NAMALWA (cell line): ENCODE results near the gene CDK5.
"Not testable (repeated sequence)": the region's sequence is repeated elsewhere in the genome, so short reads cannot be mapped to it uniquely, and the experiment has no call there.

ENCODE experiments used
- DNase-seq: peaks from one replicate; pipeline ENCODE4 v3.0.0-alpha.2; 2015; ENCODE audit warnings: low spot score

The CDK5 gene

DNA sequence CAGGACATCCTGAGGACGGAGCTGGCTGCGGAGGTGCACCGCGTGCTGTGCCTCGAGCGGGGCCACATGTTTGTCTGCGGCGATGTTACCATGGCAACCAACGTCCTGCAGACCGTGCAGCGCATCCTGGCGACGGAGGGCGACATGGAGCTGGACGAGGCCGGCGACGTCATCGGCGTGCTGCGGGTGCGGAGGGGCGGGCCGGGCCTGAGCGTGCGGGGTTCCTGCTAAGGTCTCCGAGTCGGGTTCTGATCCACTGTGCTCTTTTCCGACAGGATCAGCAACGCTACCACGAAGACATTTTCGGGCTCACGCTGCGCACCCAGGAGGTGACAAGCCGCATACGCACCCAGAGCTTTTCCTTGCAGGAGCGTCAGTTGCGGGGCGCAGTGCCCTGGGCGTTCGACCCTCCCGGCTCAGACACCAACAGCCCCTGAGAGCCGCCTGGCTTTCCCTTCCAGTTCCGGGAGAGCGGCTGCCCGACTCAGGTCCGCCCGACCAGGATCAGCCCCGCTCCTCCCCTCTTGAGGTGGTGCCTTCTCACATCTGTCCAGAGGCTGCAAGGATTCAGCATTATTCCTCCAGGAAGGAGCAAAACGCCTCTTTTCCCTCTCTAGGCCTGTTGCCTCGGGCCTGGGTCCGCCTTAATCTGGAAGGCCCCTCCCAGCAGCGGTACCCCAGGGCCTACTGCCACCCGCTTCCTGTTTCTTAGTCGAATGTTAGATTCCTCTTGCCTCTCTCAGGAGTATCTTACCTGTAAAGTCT lies 43.8 kb downstream of the CDK5 start:
- no peak for DNase-seq

DNA sequence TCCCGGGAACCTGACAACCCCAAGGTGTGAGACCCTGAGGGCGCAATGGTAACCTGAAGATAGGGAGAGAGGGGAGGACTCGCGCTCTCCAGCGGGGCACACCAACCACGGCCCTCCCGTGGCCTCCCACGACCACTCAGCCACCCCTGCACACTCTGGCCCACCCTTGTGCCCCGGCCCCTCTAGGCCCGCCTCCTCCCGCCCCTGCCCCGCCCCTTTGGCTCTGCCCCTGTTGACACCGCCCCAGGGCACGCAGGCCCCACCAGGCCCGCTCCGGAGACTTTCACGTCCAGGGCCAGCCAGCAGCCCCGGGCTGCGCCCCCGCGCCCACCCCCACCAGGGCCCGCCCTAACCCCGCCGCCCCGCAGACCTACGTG lies 44.4 kb downstream of the CDK5 start:
- no peak for DNase-seq

DNA sequence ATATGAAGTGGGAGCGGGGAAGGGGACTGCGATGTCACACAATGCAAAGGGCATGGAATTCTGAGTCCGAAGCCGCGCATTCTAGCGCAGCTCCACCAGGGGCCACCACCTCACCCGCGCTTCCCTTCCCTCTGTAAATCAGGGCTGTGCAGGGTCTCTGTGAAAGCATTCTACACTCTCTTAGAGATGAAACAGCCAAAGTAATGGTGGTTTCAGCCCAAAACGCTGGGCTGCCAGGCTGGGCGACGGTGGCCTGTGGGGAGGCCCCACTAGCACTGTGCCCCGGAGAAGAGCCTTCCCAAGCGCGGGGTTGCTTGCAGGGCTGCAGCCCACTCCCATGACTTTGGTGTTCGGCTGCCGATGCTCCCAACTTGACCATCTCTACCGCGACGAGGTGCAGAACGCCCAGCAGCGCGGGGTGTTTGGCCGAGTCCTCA lies 44.8 kb downstream of the CDK5 start:
- DNase-seq, result peak; percentile 38

DNA sequence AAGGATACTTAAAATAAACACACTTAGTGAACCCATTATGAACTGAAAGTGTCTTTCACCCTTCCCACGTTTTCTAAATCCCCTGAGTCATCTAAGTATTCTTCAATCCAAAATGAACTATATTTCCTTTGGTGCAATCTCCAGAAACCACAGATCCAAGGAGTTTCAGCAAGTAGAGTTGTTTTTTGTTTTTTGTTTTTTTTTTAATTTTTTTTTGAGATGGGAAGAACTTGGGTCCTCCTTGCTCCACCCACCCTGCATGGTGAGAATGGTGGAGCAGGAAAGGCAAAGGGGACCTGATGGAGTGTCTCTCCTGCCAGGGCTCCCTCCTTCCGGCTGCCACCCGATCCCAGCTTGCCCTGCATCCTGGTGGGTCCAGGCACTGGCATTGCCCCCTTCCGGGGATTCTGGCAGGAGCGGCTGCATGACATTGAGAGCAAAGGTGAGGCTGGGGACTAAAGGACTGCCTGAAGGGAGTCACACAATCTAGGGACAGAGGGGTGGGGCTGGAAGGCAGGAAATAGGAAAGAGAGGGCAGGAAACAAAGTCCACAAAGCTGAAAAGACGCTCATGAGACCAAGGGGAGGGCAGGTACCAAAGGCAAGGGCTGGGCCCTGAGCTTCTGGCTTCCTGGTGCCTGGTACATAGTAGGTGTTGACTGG lies 45.5 kb downstream of the CDK5 start:
- no peak for DNase-seq

DNA sequence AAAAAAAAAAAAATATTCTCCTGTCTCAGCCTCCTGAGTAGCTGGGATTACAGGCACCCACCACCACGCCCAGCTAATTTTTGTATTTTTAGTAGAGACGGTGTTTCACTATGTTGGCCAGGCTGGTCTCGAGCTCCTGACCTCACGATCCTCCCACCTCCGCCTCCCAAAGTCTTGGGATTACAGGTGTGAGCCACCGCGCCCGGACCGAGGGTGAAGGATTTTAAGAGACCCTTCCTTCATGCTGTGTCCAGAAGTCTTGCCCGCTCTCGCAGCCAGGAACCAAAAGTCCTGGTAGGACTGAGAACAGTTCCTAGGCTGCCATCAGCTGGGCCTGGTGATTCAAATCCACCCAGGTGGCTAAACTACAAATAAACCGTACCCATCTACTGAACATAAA lies 46.1 kb downstream of the CDK5 start:
- DNase-seq, result not testable (repeated sequence)

DNA sequence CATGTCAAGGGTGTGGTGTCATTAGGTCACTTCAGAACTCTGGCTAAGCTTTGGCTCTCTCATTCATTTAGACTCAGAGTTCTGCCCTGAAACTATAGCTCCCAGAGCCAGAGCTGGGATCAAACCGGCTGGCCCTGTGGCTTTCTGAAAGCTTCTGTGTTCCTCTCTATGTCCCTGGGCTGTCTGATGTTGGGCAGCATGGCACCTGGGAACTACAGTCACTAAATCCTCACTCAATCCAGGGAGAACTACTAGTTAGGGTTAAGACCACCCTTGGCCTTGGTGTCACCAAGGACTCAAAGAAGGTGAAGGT lies 46.6 kb downstream of the CDK5 start:
- DNase-seq, result no peak

DNA sequence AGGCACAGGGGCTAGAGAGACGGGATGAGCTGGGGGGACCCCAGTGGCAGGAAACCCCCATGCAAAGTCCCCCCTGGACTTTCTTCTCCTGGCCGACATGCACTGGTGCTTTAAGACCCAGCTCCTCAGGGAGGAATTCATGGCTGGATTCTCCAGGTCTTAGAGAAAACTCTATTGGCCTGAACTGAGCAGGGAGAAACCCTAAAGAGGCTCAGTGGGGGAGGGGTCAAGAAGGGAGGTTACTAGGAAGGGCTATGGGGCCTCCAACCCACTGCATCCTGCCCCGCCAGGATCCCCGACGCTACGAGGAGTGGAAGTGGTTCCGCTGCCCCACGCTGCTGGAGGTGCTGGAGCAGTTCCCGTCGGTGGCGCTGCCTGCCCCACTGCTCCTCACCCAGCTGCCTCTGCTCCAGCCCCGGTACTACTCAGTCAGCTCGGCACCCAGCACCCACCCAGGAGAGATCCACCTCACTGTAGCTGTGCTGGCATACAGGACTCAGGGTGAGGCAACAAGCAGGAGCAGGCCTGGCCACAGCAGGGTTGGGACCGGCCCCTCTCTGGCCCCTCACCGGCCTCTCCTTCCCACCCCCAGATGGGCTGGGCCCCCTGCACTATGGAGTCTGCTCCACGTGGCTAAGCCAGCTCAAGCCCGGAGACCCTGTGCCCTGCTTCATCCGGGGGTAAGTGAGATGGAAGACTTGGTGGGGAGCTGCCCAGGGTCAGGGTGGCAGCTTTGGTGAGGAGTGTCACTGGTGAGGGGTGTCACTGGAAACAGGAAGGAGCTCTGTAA lies 47.2 kb downstream of the CDK5 start:
- DNase-seq, result no peak

DNA sequence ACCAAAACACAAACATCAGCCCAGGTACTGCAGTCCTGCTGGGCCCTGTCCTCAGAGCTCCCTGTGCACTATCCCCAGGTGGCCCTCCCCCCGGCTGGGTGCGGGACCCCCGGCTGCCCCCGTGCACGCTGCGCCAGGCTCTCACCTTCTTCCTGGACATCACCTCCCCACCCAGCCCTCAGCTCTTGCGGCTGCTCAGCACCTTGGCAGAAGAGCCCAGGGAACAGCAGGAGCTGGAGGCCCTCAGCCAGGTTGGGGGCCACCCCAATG lies 47.7 kb downstream of the CDK5 start:
- no peak for DNase-seq

DNA sequence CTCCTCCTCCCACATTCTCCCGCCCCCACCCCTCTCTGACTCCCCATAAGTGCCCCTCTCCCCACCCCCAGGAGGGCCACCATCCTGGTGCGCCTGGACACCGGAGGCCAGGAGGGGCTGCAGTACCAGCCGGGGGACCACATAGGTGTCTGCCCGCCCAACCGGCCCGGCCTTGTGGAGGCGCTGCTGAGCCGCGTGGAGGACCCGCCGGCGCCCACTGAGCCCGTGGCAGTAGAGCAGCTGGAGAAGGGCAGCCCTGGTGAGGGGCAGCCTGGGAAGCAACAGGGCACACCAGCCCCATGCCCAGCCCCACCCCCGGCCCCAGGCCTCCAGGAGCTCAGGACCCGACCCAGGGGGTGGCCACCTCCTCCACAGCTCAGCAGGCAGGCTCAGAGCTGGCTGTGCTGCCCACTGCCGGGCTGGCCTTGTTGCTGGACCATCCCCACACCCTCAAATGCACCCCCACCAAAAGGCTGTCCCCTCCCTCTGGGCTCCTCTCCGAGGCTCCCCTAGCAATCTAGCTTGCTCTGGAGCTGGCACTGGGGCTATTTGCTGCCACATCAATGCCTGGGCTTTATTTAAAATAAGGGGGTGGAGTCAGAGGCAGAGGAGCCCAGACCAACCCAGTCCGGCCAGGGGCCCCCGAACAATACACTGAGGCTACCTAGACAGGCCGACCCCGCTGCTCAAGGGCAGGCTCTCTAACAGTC lies 48.2 kb downstream of the CDK5 start:
- no peak for DNase-seq

DNA sequence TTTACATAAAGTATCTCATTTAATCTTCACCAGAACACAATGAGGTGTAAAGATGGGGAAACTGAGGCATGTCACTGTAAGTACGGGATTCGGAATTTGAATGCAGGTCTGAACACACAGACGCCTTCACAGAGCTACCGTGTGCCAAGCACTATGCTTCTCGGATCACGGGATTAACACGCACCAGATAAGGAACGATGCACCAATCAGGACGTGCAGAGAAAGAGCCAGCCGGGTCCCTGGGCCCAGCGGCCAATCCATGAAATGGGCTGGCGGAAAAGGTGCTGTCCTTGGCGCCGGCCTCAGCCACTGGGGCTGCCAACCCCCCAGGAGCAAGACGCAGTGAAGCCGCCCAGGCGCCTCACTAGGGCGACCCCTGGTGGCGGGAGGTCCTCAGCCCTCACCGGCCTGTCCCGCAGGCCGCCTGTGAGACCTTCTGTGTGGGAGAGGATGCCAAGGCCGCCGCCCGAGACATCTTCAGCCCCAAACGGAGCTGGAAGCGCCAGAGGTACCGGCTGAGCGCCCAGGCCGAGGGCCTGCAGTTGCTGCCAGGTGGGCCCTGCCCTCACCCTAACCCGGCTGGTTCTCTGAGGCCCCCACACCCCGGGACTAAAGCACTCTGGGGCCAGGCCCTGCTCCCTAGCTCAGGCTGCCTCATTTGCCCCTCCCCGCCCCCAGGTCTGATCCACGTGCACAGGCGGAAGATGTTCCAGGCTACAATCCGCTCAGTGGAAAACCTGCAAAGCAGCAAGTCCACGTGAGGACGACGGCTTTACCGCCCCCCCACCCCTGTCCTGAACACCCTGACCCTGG lies 49.0 kb downstream of the CDK5 start:
- DNase-seq, result peak; percentile 77

DNA sequence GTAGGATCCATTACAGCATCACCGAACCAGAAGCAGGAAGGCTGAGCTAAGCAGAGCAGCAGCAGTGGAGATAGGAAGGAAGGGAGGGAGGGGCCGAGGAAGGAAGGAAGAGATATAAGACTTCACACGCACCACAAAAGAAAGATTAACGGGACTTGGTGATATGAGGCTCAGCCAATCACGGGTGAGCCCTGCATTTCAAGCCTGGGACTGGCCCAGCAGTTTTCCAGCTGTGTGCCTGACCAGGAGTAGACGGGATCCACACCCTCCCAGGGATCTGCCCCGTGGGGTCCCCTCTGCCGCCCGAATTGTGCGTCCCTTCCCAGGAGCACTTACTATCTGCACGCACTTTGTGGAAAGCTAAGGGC lies 49.6 kb downstream of the CDK5 start:
- no peak for DNase-seq

DNA sequence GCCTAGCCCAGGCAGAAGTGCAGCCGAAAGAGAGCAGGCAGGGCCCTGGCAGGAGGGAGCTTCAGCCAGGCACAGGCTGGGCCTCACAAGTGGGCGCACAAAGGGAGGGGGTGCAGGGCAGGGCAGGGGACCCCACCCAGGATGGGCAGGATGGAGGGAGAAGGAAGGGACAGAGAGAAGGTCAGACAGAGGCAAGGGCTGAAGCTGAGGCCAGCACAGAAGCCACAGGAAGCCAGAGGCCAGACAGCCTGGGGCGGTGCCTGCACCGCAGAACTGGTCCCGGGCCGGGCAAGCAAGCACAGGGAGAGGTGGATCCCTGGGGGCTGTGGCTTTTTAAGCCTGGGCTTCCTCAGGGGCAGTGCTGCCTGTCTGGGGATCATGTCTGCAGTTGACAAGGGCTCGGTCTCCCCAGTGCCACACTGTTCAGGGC lies 50.2 kb downstream of the CDK5 start:
- DNase-seq, result no peak

DNA sequence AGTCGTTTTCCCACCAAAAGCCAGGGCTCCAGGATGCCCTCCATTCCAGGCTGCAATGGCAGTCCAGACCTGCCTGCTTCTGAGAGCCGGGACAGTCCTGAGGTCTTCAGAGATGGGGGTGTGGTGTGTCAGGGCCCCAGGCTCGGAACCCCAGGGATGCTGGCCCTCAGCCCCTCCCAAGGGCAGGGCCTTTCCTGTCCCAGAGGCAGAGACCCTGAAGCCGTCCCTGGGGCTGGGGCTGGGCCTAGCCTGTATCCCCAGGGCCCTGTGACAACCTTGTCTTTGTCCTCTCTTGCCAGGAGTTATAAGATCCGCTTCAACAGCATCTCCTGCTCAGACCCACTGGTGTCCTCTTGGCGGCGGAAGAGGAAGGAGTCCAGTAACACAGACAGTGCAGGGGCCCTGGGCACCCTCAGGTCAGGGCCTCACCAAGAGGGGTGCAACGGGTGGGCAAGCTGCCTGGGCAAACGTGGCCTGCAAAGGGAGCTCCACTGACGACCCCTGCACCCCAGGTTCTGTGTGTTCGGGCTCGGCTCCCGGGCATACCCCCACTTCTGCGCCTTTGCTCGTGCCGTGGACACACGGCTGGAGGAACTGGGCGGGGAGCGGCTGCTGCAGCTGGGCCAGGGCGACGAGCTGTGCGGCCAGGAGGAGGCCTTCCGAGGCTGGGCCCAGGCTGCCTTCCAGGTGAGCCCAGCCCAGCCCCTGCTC lies 51.0 kb downstream of the CDK5 start:
- DNase-seq, result no peak

DNA sequence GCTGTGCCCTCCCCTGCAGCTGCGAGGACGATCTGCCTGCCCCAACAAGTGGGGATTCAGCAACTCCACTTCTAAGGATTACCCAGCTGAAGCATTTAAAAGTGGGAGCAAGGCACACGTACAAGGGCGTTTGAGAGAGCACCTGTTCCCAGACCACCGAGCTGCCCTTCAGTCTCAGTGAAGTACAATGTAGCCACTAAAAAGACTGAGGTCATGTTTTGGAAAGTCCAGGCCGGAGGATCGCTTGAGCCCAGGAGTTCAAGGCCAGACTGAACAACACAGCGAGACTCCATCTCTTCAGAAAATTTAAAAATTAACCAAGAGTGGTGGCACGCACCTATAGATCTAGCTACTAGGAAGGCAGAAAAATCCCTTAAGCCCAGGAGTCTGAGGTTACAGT lies 52.1 kb downstream of the CDK5 start:
- no peak for DNase-seq
